A549 (cell line): ENCODE results near the gene ZNF846. TPM values are rescaled to one million over a fixed set of nuclear protein-coding genes. Genes with fewer than 3 reads are reported as not detected.
"Not testable (repeated sequence)": the region's sequence is repeated elsewhere in the genome, so short reads cannot be mapped to it uniquely, and the experiment has no call there.

Experiments
- ATAC-seq, 2 experiments: fragments of 200-7000 bp in 1 of 2; fragments of >200 bp in 1 of 2; cut with Nextera tagmentation in 1 of 2; cut with Tn5 transposase in 1 of 2; 3 replicates each; pipeline versions ENCODE4 v1.8.0 to v1.9.1; 2018 to 2020; ENCODE audit warnings: mild to moderate bottlenecking in 1 of 2, moderate library complexity in 1 of 2
- CTCF ChIA-PET: fragments of 300-600 bp; sonication (Branson Sonifier 250); formaldehyde crosslinking; extraction: SDS; loops from one replicate; lab custom pipeline; 2021; ENCODE audit warnings: antibody characterized with exemption, inconsistent platforms; lab: Yijun Ruan, JAX
- POLR2A ChIA-PET: fragments of 350-600 bp; formaldehyde crosslinking; extraction: SDS; loops from one replicate; lab custom pipeline; 2021; ENCODE audit warnings: antibody characterized with exemption, inconsistent platforms; lab: Yijun Ruan, JAX
- DNase-seq, 2 experiments: peaks; one replicate each; pipeline versions ENCODE4 v3.0.0 to v3.0.0-alpha.2; 2011 to 2016; ENCODE audit warnings: low read depth in 1 of 2, low spot score in 1 of 2
- FAIRE-seq: peaks from 2 replicates; lab custom pipeline; 2011; peaks lifted over from hg19 to GRCh38; lab: Jason Lieb, UNC
- H3K27ac ChIP-seq, 2 experiments: fragments of >200 bp; sonication (Bioruptor Twin); formaldehyde crosslinking; 3 replicates each; pipeline ENCODE4 v1.5.1; 2016 to 2017
- H3K4me1 ChIP-seq: fragments of >200 bp; sonication (Bioruptor Twin); formaldehyde crosslinking; 3 replicates; pipeline ENCODE4 v1.6.1; 2016
- H3K4me2 ChIP-seq: fragments of >200 bp; sonication (Bioruptor Twin); formaldehyde crosslinking; 3 replicates; pipeline ENCODE4 v1.6.1; 2016
- H3K4me3 ChIP-seq: fragments of >200 bp; sonication (Bioruptor Twin); formaldehyde crosslinking; 3 replicates; pipeline ENCODE4 v1.5.1; 2016
- H3K9me3 ChIP-seq: fragments of >200 bp; sonication (Bioruptor Twin); formaldehyde crosslinking; 3 replicates; pipeline ENCODE4 v1.6.1; 2016
- CBX2 ChIP-seq: fragments of 200-600 bp; sonication (generic); IDR thresholded peaks from 2 replicates; pipeline ENCODE4 v1.6.1; 2016; ENCODE audit warnings: low read depth, mild to moderate bottlenecking, borderline replicate concordance
- CHD2 ChIP-seq: fragments of 150-350 bp; IDR thresholded peaks from 2 replicates; pipeline ENCODE4 v1.6.1; 2014; ENCODE audit warnings: low read length; ENCODE audit not compliant: partially characterized antibody
- EHMT2 ChIP-seq: fragments of 200-600 bp; sonication (generic); IDR thresholded peaks from 2 replicates; pipeline ENCODE4 v1.6.1; 2016; ENCODE audit warnings: antibody characterized with exemption, low read depth, mild to moderate bottlenecking, moderate library complexity
- FOSB ChIP-seq: fragments of 250-450 bp; sonication (Bioruptor Pico); IDR thresholded peaks from 2 replicates; pipeline ENCODE4 v1.5.0; 2020; ENCODE audit warnings: mild to moderate bottlenecking, moderate library complexity
- FOSL2 ChIP-seq, 2 experiments: fragments of 450-650 bp in 1 of 2; fragments of >200 bp in 1 of 2; sonication (Bioruptor Twin) in 1 of 2; formaldehyde crosslinking; IDR thresholded peaks; 2 replicates each; pipeline versions ENCODE4 v1.5.0 to v1.6.1; 2016 to 2020; ENCODE audit warnings: mild to moderate bottlenecking in 1 of 2, moderate library complexity in 1 of 2
- GATA3 ChIP-seq: IDR thresholded peaks from 2 replicates; pipeline ENCODE4 v1.6.1; 2012; ENCODE audit warnings: borderline replicate concordance
- HES2 ChIP-seq: fragments of >200 bp; sonication (Bioruptor Twin); formaldehyde crosslinking; IDR thresholded peaks from 2 replicates; pipeline ENCODE4 v1.6.1; 2016
- HEYL ChIP-seq: fragments of 250-450 bp; sonication (Bioruptor Pico); IDR thresholded peaks from 2 replicates; pipeline ENCODE4 v1.8.0; 2021; ENCODE audit warnings: mild to moderate bottlenecking, moderate library complexity
- HOXB13 ChIP-seq: fragments of 250-450 bp; sonication (Bioruptor Pico); IDR thresholded peaks from 2 replicates; pipeline ENCODE4 v1.5.0; 2020; ENCODE audit warnings: low read depth, mild to moderate bottlenecking, moderate library complexity
- HOXB5 ChIP-seq: fragments of 250-450 bp; sonication (Bioruptor Pico); IDR thresholded peaks from 2 replicates; pipeline ENCODE4 v1.5.0; 2020; ENCODE audit warnings: mild to moderate bottlenecking, moderate library complexity
- JUN ChIP-seq, 2 experiments: fragments of >200 bp; sonication (Bioruptor Twin); formaldehyde crosslinking; IDR thresholded peaks; 2 replicates in 1 of 2; 3 replicates in 1 of 2; pipeline ENCODE4 v1.6.1; 2016 to 2017
- KDM5A ChIP-seq: fragments of 200-600 bp; sonication (generic); IDR thresholded peaks from 2 replicates; pipeline ENCODE4 v1.6.1; 2016; ENCODE audit warnings: antibody characterized with exemption, mild to moderate bottlenecking
- MAFK ChIP-seq: fragments of 450-650 bp; IDR thresholded peaks from 2 replicates; pipeline ENCODE4 v1.6.1; 2014; ENCODE audit not compliant: partially characterized antibody
- MAZ ChIP-seq: fragments of 150-350 bp; IDR thresholded peaks from 2 replicates; pipeline ENCODE4 v1.6.1; 2014; ENCODE audit warnings: antibody characterized with exemption, low read depth, low read length, borderline replicate concordance
- MYC ChIP-seq: IDR thresholded peaks from 2 replicates; pipeline ENCODE4 v1.6.1; 2012; ENCODE audit warnings: mild to moderate bottlenecking, inconsistent platforms, low read length, improper control_type of control experiment, borderline replicate concordance
- NFE2L2 ChIP-seq: fragments of 150-350 bp; conservative IDR thresholded peaks from 2 replicates; pipeline ENCODE4 v1.6.1; 2014; ENCODE audit warnings: low read length
- NR3C1 ChIP-seq: fragments of >200 bp; sonication (Bioruptor Twin); formaldehyde crosslinking; IDR thresholded peaks from 3 replicates; pipeline ENCODE4 v1.6.1; 2017
- PHF8 ChIP-seq: fragments of 200-600 bp; sonication (generic); IDR thresholded peaks from 2 replicates; pipeline ENCODE4 v1.6.1; 2016; ENCODE audit warnings: low read depth, mild to moderate bottlenecking, antibody characterized with exemption, moderate library complexity, borderline replicate concordance
- RARB ChIP-seq: fragments of 250-450 bp; sonication (Bioruptor Pico); IDR thresholded peaks from 2 replicates; pipeline ENCODE4 v1.8.0; 2021; ENCODE audit warnings: mild to moderate bottlenecking, moderate library complexity
- RCOR1 ChIP-seq: fragments of 150-350 bp; IDR thresholded peaks from 2 replicates; pipeline ENCODE4 v1.6.1; 2014; ENCODE audit warnings: antibody characterized with exemption, low read length, low read depth
- TP53 ChIP-seq: fragments of 250-450 bp; sonication (Bioruptor Pico); IDR thresholded peaks from 2 replicates; pipeline ENCODE4 v1.5.0; 2021; ENCODE audit warnings: mild to moderate bottlenecking, moderate library complexity
- ZC3H11A ChIP-seq: fragments of 450-650 bp; IDR thresholded peaks from 2 replicates; pipeline ENCODE4 v1.6.1; 2014; ENCODE audit warnings: antibody characterized with exemption, mild to moderate bottlenecking
- ZFP36 ChIP-seq: fragments of 450-650 bp; IDR thresholded peaks from 2 replicates; pipeline ENCODE4 v1.6.1; 2014; ENCODE audit warnings: borderline replicate concordance; ENCODE audit not compliant: partially characterized antibody
- ZSCAN20 ChIP-seq: fragments of 250-450 bp; sonication (Bioruptor Pico); IDR thresholded peaks from 2 replicates; pipeline ENCODE4 v1.8.0; 2022; ENCODE audit warnings: mild to moderate bottlenecking, moderate library complexity
- WGBS: methylation state at CpG from one replicate; pipeline ENCODE4 v1.1.6; 2017; ENCODE audit errors: missing lambda C conversion rate; 5-methylcytosine and 5-hydroxymethylcytosine counted together
- polyA plus RNA-seq, 4 experiments: library from polyadenylated mRNA; depleted of rRNA in 3 of 4; stranded (reverse); fragments of >200 nt; fragmentation: RNase III in 1 of 4; extraction: RNeasy Plus Mini Kit Qiagen cat#74134 plus additional on column Dnase treatment in 1 of 4; gene quantifications; 2 replicates in 3 of 4; 3 replicates in 1 of 4; pipeline ENCODE4 v1.2.3, GENCODE V29; 2011 to 2017
- TF ChIP-seq, protein P1 (sequence below): fragments of 450-650 bp; IDR thresholded peaks from 2 replicates; pipeline ENCODE4 v1.6.1; 2014; ENCODE audit warnings: antibody characterized with exemption
- TF ChIP-seq, protein P2 (sequence below): fragments of 250-450 bp; sonication (Bioruptor Pico); IDR thresholded peaks from 2 replicates; pipeline ENCODE4 v1.5.0; 2020; ENCODE audit warnings: low read depth, mild to moderate bottlenecking, moderate library complexity
- TF ChIP-seq, protein P3 (sequence below): fragments of 150-350 bp; IDR thresholded peaks from 2 replicates; pipeline ENCODE4 v1.6.1; 2014; ENCODE audit warnings: low read depth, mild to moderate bottlenecking, low read length

ZNF846 gene
- polyA plus RNA-seq, 2 of the 4 experiments (the other 2 are of a cell fraction): 2.1 to 4.5 TPM

- ChIA-PET CTCF (no interaction called here), POLR2A (no interaction called here)
- DNase-seq: no peak
- no peak for FAIRE-seq
- no peak for ATAC-seq
- H3K4me1 ChIP-seq: no peaks in the 10 kb centered on the region
- no peaks in the 10 kb centered on the region for H3K9me3 ChIP-seq
- no peak overlapping the region for H3K4me2 ChIP-seq
- TF ChIP-seq, protein P1, sequence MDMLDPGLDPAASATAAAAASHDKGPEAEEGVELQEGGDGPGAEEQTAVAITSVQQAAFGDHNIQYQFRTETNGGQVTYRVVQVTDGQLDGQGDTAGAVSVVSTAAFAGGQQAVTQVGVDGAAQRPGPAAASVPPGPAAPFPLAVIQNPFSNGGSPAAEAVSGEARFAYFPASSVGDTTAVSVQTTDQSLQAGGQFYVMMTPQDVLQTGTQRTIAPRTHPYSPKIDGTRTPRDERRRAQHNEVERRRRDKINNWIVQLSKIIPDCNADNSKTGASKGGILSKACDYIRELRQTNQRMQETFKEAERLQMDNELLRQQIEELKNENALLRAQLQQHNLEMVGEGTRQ: no peak
- TF ChIP-seq GATA3 (no peak), CHD2 (no peak), TP53 (CRISPR knock-in tag) (no peak), MYC (no peak), ZSCAN20 (CRISPR knock-in tag) (no peak)
- no peak overlapping the region for H3K27ac ChIP-seq
- WGBS: 2% methylated on average over 4 of the region's 4 CpGs
- no peak overlapping the region for H3K4me3 ChIP-seq
Observed at GRCh38 chr19:9729162-9729561, 39.4 kb downstream of the ZNF846 start.

DNA sequence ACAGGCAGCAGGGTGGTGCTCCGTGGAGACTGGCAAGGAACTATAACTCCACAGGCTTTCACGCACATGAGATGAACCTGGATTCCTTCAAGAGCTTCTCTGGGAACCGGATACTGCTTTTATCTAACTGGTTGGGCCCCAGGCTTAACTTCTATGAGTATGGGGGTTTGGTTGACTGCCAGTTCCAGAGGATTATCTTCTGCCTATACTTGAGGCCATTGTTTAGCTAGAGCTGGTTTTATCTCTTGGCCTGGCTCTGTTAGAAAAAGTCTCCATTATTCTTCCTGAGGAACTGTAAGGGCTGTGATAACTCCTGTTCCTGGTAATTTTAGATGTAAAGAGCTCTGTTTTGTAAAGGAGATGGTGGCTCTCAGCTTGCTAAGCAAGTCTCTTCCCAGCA lies 40.9 kb downstream of the ZNF846 start:
- no peak for TF ChIP-seq JUN (IDR thresholded peaks at IDR 0.05)
- TF ChIP-seq HEYL (CRISPR knock-in tag): no peak
- no peak for TF ChIP-seq KDM5A
- TF ChIP-seq MAZ: no peak
- TF ChIP-seq, protein P2, sequence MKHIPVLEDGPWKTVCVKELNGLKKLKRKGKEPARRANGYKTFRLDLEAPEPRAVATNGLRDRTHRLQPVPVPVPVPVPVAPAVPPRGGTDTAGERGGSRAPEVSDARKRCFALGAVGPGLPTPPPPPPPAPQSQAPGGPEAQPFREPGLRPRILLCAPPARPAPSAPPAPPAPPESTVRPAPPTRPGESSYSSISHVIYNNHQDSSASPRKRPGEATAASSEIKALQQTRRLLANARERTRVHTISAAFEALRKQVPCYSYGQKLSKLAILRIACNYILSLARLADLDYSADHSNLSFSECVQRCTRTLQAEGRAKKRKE (CRISPR knock-in tag): no peak
- TF ChIP-seq NR3C1: no peak
- TF ChIP-seq RCOR1: no peak
- TF ChIP-seq, protein P3, sequence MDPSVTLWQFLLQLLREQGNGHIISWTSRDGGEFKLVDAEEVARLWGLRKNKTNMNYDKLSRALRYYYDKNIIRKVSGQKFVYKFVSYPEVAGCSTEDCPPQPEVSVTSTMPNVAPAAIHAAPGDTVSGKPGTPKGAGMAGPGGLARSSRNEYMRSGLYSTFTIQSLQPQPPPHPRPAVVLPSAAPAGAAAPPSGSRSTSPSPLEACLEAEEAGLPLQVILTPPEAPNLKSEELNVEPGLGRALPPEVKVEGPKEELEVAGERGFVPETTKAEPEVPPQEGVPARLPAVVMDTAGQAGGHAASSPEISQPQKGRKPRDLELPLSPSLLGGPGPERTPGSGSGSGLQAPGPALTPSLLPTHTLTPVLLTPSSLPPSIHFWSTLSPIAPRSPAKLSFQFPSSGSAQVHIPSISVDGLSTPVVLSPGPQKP: no peak
- TF ChIP-seq CHD2: no peak
- TF ChIP-seq HOXB5: no peak
- ATAC-seq (no peak), FAIRE-seq (no peak), DNase-seq (no peak)
- POLR2A ChIA-PET: no interaction called here
- no peak overlapping the region for H3K4me2 ChIP-seq
- no peak overlapping the region for H3K27ac ChIP-seq
- CTCF ChIA-PET: no interaction called here
- no peak overlapping the region for H3K4me3 ChIP-seq
- WGBS: 5% methylated on average over 3 of the region's 3 CpGs
- H3K9me3 ChIP-seq: no peaks in the 10 kb centered on the region
- H3K4me1 ChIP-seq: no peaks in the 10 kb centered on the region

DNA sequence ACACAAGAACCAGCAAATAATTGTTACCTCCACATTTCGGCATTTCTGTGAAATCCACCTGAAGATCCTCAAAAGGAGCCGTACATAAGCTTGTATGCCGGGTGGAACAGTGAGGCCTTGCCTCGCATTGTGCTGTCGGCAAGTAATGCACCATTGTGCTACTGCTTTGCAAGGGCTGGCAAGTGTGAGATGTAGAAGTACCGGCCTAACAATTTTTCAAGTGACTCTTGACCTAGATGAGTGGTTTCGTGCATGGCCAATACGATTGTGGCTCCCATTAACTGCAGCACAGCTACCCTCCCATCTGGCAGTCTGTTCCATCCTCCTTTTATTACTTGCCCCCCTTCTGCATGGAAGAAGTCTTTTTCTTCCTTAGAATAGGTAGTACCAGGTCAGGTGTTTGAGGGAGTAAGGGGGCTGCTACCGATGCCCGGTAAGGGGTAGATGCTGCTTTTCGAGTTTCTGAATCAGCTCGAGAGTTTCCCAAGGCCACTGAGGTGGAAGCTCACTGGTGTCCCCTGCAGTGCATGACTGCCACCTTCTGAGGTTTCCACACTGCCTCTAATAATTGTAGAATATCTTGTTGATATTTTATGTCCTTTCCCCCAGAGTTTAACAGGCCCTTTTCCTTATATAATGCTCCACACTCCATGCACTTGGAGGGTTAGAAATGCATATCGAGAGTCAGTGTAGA lies 42.9 kb downstream of the ZNF846 start:
- H3K9me3 ChIP-seq, DNase-seq, FAIRE-seq, CTCF ChIA-PET, POLR2A ChIA-PET, H3K4me3 ChIP-seq, H3K4me2 ChIP-seq, H3K27ac ChIP-seq, ATAC-seq, H3K4me1 ChIP-seq: not testable (repeated sequence)
- 20% methylated on average over 13 of the region's 13 CpGs for WGBS

GRCh38 chr19:9724157-9724556 lies 44.4 kb downstream of the ZNF846 start:
- 3% methylated on average over 4 of the region's 4 CpGs for WGBS
- FAIRE-seq: no peak
- TF ChIP-seq MAFK (no peak), ZSCAN20 (CRISPR knock-in tag) (no peak), ZC3H11A (no peak), FOSL2 (IDR thresholded peaks at IDR 0.05) (no peak), FOSL2 (CRISPR knock-in tag; IDR thresholded peaks at IDR 0.05) (no peak), GATA3 (no peak), ZFP36 (no peak), TP53 (CRISPR knock-in tag) (no peak), PHF8 (no peak), HES2 (no peak), MAZ (no peak), HOXB13 (no peak), EHMT2 (no peak), FOSB (CRISPR knock-in tag) (no peak), CBX2 (no peak), MYC (no peak), RARB (CRISPR knock-in tag) (no peak), NFE2L2 (no peak)

More at GRCh38 chr19:9724157-9724556, 44.4 kb downstream of the ZNF846 start:
- Histone ChIP-seq H3K27ac (no peak overlapping the region), H3K9me3 (no peaks in the 10 kb centered on the region; the same call in 2 of the 3 replicates), H3K4me1 (no peaks in the 10 kb centered on the region), H3K4me3 (no peak overlapping the region), H3K4me2 (no peak overlapping the region)
- ATAC-seq (no peak), DNase-seq (no peak)
- POLR2A ChIA-PET: no interaction called here
- CTCF ChIA-PET: no interaction called here
